NB4 (cell line): ENCODE data around the gene RNMT.
A peak's percentile ranks its signal among the peaks of the same experiment; 100 is the strongest.

Experiments
- DNase-seq: peaks from one replicate; pipeline ENCODE4 v3.0.0; 2010; ENCODE audit warnings: low read depth
- H3K4me3 ChIP-seq: one replicate; pipeline ENCODE4 v1.5.1; 2011; ENCODE audit warnings: mild to moderate bottlenecking, low read depth, low read length, moderate library complexity
- CTCF ChIP-seq: IDR thresholded peaks from one replicate; pipeline ENCODE4 v1.5.1; 2012; ENCODE audit warnings: low read depth, low read length
- MAX ChIP-seq: IDR thresholded peaks from 2 replicates; pipeline ENCODE4 v1.6.1; 2011; ENCODE audit warnings: low read depth, low read length
- MYC ChIP-seq: IDR thresholded peaks from 2 replicates; pipeline ENCODE4 v1.6.1; 2011; ENCODE audit warnings: low read depth, low read length
- POLR2A ChIP-seq: IDR thresholded peaks from 2 replicates; pipeline ENCODE4 v1.6.1; 2011; ENCODE audit warnings: mild to moderate bottlenecking; ENCODE audit not compliant: insufficient read length; ENCODE audit errors: extremely low read depth

The RNMT gene

GRCh38 chr18:13809043-13809430 lies 82.6 kb downstream of the RNMT start:
- no peak for DNase-seq
- no peak overlapping the region for H3K4me3 ChIP-seq
- TF ChIP-seq CTCF, result no peak
- TF ChIP-seq MYC, result no peak
- TF ChIP-seq MAX, result no peak
- TF ChIP-seq POLR2A, result no peak

- TF ChIP-seq CTCF (no peak), POLR2A (no peak), MYC (no peak), MAX (no peak)
- DNase-seq, result no peak
- H3K4me3 ChIP-seq, result no peak overlapping the region
These were observed 83.2 kb downstream of the RNMT start for GRCh38 chr18:13809531-13810255.

DNA sequence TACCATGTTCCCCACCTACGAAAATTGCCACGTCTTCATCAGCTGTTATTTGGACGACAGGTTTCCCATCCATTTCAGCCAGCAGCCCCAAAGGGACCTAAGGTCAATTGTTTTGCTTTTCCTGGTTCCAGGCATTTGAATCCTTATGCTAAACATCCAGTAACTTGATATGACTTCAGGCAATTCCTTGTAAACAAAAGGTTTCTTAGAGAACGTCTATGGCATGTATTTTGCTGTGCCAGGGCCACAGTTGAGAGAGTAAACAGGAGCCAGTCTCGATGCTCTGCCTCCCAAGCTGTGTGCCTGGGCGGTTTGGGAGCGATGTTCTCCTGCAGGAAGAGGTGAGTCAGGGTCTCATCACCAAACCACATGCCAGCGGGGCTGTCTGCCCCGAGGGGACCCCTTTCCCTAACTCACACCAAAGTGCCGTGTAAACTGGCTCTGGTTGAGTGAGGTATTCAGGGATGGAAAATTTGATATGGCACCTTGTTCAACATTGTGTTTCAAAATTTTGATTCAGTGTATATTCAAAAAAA lies 84.5 kb downstream of the RNMT start:
- TF ChIP-seq POLR2A, result no peak
- TF ChIP-seq MYC, result no peak
- no peak for TF ChIP-seq CTCF
- TF ChIP-seq MAX, result no peak
- no peak for DNase-seq
- no peak overlapping the region for H3K4me3 ChIP-seq

- peak; percentile 15 for DNase-seq
- no peak overlapping the region for H3K4me3 ChIP-seq
- no peak for TF ChIP-seq CTCF
- no peak for TF ChIP-seq POLR2A
- TF ChIP-seq MYC, result no peak
- no peak for TF ChIP-seq MAX
These were observed 85.5 kb downstream of the RNMT start for GRCh38 chr18:13811993-13812392.

GRCh38 chr18:13813271-13813849 lies 86.9 kb downstream of the RNMT start:
- no peak overlapping the region for H3K4me3 ChIP-seq
- peak; percentile 65 for DNase-seq
- no peak for TF ChIP-seq POLR2A
- TF ChIP-seq CTCF, result peak; percentile 83
